ENCODE data around the gene GSK3A. TPM values are rescaled to one million over a fixed set of nuclear protein-coding genes. Genes with fewer than 3 reads are reported as not detected.

The GSK3A gene
- total RNA-seq, 1 experiment from 2014 or later, result 46.0 TPM

DNA sequence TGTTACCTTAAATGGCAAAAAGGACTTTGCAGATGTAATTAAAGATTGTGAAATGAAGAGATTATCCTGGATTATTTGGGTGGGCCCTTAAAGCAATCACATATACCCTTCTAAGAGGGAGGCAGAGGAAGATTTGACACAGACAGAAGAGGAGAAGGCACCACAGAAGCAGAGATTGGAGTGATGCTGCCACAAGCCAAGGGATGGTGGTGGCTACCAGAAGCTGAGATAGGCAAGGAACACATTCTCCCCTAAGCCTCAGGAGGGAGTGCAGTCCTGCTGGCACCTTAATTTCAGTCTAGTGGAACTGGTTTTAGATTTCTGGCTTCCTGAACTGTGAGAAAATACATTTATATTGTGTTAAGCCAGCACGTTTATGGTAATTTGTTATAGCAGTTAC lies 49.1 kb downstream of the GSK3A start:
- in situ Hi-C loops (cut with HindIII; ENCODE audit: low pct_unique_long_range_greater_than_20kb, low sequenced_read_pairs) (no loop called here), intact Hi-C loops (cut with micrococcal nuclease; ENCODE audit: unreplicated experiment) (no loop called here)
- Histone ChIP-seq H3K4me3 (ENCODE audit: low read depth in 2 of 2, low read length in 2 of 2) (no peak overlapping the region), H3K27me3 (ENCODE audit: control insufficient read depth, insufficient read depth, low read length) (no peaks in the 10 kb centered on the region), H3K4me1 (ENCODE audit: control insufficient read depth, insufficient read depth, low read length) (no peaks in the 10 kb centered on the region), H3K27ac (ENCODE audit: low read length) (no peak overlapping the region), H3K9me3 (ENCODE audit: control insufficient read depth, insufficient read depth, low read depth, low read length) (no peaks in the 10 kb centered on the region), H3K36me3 (ENCODE audit: control insufficient read depth, insufficient read depth, low read length) (no peaks in the 10 kb centered on the region)
- POLR2A ChIA-PET, result no interaction called here
- DNase-seq (ENCODE audit: low read depth, low spot score), result no peak
- CTCF ChIA-PET, result no interaction called here
- TF ChIP-seq, protein P1, sequence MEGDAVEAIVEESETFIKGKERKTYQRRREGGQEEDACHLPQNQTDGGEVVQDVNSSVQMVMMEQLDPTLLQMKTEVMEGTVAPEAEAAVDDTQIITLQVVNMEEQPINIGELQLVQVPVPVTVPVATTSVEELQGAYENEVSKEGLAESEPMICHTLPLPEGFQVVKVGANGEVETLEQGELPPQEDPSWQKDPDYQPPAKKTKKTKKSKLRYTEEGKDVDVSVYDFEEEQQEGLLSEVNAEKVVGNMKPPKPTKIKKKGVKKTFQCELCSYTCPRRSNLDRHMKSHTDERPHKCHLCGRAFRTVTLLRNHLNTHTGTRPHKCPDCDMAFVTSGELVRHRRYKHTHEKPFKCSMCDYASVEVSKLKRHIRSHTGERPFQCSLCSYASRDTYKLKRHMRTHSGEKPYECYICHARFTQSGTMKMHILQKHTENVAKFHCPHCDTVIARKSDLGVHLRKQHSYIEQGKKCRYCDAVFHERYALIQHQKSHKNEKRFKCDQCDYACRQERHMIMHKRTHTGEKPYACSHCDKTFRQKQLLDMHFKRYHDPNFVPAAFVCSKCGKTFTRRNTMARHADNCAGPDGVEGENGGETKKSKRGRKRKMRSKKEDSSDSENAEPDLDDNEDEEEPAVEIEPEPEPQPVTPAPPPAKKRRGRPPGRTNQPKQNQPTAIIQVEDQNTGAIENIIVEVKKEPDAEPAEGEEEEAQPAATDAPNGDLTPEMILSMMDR (IDR thresholded peaks at IDR 0.05), result no peak
- TF ChIP-seq, protein P2, sequence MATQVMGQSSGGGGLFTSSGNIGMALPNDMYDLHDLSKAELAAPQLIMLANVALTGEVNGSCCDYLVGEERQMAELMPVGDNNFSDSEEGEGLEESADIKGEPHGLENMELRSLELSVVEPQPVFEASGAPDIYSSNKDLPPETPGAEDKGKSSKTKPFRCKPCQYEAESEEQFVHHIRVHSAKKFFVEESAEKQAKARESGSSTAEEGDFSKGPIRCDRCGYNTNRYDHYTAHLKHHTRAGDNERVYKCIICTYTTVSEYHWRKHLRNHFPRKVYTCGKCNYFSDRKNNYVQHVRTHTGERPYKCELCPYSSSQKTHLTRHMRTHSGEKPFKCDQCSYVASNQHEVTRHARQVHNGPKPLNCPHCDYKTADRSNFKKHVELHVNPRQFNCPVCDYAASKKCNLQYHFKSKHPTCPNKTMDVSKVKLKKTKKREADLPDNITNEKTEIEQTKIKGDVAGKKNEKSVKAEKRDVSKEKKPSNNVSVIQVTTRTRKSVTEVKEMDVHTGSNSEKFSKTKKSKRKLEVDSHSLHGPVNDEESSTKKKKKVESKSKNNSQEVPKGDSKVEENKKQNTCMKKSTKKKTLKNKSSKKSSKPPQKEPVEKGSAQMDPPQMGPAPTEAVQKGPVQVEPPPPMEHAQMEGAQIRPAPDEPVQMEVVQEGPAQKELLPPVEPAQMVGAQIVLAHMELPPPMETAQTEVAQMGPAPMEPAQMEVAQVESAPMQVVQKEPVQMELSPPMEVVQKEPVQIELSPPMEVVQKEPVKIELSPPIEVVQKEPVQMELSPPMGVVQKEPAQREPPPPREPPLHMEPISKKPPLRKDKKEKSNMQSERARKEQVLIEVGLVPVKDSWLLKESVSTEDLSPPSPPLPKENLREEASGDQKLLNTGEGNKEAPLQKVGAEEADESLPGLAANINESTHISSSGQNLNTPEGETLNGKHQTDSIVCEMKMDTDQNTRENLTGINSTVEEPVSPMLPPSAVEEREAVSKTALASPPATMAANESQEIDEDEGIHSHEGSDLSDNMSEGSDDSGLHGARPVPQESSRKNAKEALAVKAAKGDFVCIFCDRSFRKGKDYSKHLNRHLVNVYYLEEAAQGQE (IDR thresholded peaks at IDR 0.05; ENCODE audit: insufficient read depth in 1 of 2, low read depth in 2 of 2, low read length in 1 of 2), result no peak
- TF ChIP-seq TCF7L2 (IDR thresholded peaks at IDR 0.05; ENCODE audit: low read depth, low read length) (no peak), POLR2AphosphoS5 (IDR thresholded peaks at IDR 0.05; ENCODE audit: low read depth, low read length) (no peak), SIN3A (IDR thresholded peaks at IDR 0.05; ENCODE audit: borderline replicate concordance, insufficient read depth, low read depth, low read length) (no peak)
- BruUV-seq (replicated peaks), result no TSS peak
- no peak for ATAC-seq

DNA sequence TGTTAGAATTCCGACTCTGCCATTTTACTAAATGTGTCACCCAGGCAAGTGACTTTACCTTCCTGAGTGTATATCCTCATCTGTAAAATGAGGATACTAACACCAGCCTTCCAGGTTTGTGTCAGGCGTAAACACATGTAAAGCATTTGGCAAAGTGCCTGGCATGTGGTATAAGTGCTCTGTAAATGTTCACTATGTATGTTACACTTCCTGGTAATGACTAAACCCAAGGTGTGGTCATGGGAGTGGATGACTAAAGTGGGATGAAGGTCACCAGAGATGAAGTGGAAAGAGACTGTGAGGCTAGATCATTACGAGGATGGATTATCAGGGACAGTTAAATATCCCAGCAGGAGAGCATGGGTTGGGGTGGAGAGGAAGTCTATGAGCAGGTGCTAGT lies 50.5 kb downstream of the GSK3A start:
- intact Hi-C loops (cut with micrococcal nuclease; ENCODE audit: unreplicated experiment), result no loop called here
- ChIA-PET CTCF (no interaction called here), POLR2A (no interaction called here)
- DNase-seq (ENCODE audit: low read depth, low spot score) (peak; percentile 42), ATAC-seq (no peak; the same call in 1 of the 2 replicates)
- in situ Hi-C loops (cut with HindIII; ENCODE audit: low pct_unique_long_range_greater_than_20kb, low sequenced_read_pairs), result no loop called here
- no peak overlapping the region for H3K27ac ChIP-seq (ENCODE audit: low read length)
- H3K27me3 ChIP-seq (ENCODE audit: control insufficient read depth, insufficient read depth, low read length), result no peaks in the 10 kb centered on the region
- no peak overlapping the region for H3K4me3 ChIP-seq (ENCODE audit: low read depth in 2 of 2, low read length in 2 of 2)
- no peaks in the 10 kb centered on the region for H3K36me3 ChIP-seq (ENCODE audit: control insufficient read depth, insufficient read depth, low read length)
- TF ChIP-seq, protein P2 (IDR thresholded peaks at IDR 0.05; ENCODE audit: insufficient read depth in 1 of 2, low read depth in 2 of 2, low read length in 1 of 2), result no peak
- TF ChIP-seq TCF7L2 (IDR thresholded peaks at IDR 0.05; ENCODE audit: low read depth, low read length), result no peak
- no peak for TF ChIP-seq SIN3A (IDR thresholded peaks at IDR 0.05; ENCODE audit: borderline replicate concordance, insufficient read depth, low read depth, low read length)
- TF ChIP-seq POLR2AphosphoS5 (IDR thresholded peaks at IDR 0.05; ENCODE audit: low read depth, low read length), result no peak
- TF ChIP-seq, protein P1 (IDR thresholded peaks at IDR 0.05), result no peak
- no peaks in the 10 kb centered on the region for H3K9me3 ChIP-seq (ENCODE audit: control insufficient read depth, insufficient read depth, low read depth, low read length)
- H3K4me1 ChIP-seq (ENCODE audit: control insufficient read depth, insufficient read depth, low read length), result no peaks in the 10 kb centered on the region
- BruUV-seq (replicated peaks), result no TSS peak

Data from Panc1 (cell line).